Fibroblast of the conjunctiva (primary cell): ENCODE results near the gene OLAH.
A peak's percentile ranks its signal among the peaks of the same experiment; 100 is the strongest.

Source experiments
- DNase-seq: peaks from one replicate; pipeline ENCODE4 v3.0.0-alpha.2; 2010; ENCODE audit warnings: low read depth

OLAH gene

DNA sequence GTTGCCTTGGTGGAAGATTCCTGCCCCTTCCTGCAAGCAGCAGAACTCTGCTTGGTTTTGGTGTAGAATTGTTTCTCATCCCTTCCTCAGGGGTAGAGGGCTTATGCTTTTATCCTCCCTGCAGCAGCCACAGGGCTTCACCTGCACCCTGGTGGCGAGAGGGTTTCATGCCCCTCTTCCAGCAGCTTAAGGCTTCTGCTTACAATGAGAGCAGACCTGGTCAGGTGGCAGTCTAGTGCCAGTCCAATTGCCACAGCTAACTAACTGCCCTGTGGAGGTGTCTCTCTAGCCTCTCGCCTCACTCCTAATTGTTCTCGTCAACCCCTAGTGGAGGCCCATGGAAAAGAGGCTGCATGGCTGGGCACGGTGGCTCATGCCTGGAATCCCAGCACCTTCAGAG lies 25.5 kb downstream of the OLAH start:
- DNase-seq = no peak

DNA sequence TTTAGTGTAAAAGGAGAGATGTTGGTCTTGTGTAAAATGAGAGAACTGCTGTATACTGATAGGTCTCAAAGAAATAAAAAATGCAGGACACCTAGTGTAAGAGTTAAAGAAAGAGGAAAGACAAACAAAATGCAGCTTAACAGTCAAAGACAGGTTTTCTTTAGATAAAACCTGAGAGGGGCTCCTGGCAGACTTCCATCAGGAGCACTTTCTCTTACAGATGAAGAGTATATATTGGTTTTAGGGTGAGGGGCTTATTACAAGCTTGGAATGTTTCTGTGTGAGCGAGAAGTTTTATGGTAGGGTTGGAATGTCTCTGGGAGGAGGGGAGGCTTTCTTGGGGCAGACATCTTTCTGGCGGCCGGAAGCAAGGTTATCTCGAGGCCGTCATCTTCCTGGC lies 28.6 kb downstream of the OLAH start:
- no peak for DNase-seq

DNA sequence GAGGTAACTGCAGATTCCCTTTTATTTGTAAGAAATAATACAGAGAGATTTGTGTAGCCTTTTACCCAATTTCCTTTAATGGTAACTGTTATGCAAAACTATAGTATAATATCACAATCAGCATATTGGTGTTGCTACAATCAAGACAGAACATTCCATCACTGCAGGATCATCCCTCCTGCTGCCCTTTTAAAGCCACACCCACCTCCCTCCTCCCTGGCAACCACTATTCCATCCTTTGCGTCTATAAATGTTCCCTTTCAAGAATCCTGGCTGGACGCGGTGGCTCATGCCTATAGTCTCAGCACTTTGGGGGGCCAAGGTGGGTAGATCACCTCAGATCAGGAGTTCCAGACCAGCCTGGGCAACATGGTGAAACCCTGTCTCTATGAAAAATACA lies 31.7 kb downstream of the OLAH start:
- no peak for DNase-seq

DNA sequence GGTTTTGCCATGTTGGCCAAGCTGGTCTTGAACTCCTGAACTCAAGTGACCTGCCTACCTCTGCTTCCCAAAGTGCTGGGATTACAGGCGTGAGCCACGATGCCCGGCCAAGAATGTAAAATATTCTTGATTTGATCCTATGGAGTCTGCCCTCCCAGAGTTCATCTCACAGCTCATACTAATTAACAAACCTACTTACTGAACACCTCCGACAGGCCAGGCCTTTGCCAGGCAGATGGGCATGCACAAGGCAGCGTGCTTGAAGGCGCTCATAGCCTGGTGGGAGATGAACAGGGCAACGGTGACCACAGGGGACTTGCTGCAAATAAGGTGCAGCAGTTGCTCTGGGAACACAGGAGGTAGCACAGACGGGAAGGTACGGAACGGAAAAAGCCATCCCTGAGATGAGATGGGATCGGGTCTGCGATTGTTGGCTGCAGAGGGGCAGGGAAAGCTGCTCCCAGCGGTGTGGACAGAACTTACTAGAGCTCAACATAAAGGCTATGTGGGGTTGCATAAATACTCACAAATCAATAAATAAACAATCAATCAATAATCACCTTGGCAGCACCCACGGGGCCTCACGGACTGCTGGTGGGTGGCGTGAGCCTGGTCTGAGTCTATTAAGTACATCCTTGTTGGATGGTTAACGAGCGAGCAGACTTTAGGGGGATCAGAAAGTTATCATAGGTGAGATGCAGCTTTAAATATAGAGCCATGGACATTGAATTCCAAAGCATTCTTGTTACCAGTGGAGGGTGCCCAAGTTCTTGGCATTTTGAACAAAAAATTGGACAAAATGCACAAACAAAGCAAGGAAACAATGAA lies 40.1 kb downstream of the OLAH start:
- no peak for DNase-seq

DNA sequence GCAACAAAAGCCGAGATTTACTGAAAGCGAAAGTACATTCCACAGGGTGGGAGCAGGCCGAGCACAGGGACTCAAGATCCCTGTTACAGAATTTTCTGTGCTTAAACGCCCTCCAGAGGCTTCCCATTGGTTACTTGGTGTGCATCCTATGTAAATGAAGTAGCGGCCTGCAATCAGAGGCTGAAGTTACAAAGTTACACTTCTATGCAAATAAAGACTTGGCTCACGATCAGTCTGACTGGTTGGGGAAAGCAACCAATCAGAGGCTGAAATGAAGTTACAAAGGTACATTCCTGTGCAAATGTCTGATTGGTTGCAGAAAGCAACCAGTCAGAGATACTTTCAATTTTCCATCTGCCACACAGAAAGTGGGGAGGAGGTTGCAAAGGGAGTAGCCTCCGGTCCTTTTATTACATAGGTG lies 40.8 kb downstream of the OLAH start:
- peak; percentile 94 for DNase-seq

DNA sequence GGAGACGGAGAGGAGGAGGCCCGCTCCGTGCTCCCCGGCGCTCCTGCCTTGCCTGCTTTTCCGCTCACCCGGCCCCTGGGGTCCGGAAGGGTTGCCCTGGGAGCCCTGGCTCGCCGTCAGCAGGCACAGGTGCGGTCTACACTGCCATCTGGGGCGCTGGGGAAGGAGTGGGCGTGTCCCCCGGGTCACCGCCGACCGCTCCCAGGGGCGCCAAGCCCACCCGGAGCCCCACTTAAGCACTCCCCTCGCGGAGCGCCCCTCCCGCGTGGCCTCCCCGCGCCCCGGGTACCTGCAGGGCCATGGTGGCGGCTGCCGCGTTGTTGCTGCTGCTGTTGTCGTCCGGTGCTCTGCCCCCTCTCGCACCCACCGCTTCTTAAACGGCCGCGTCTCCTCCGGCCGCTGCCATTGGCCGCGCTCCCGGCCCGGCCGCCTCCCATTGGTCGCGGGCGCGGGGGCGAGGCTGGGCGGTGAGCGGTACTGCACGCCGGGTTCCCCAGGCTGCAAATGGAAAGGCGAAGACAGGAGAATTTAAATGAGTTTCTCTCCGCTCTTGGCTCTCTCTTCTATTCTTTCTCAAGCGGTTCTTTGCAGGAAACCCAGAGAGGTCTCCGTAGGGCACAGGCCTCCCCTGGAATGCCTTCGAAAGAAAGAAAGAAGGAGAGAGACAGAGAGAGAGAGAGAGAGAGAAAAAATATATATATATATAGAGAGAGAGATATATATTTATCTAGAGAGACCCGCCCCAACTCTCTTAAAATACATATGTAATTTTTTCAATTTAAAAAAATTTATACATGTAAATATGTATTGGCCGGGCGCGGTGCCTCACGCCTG lies 44.9 kb downstream of the OLAH start, which contains the start of gene ACBD7:
Gene ACBD7, minus strand, starts transcription at position 349 of the 834 bp plus-strand sequence. Its CDS starts 48 bp downstream, at position 301.
- peak; percentile 53 for DNase-seq

DNA sequence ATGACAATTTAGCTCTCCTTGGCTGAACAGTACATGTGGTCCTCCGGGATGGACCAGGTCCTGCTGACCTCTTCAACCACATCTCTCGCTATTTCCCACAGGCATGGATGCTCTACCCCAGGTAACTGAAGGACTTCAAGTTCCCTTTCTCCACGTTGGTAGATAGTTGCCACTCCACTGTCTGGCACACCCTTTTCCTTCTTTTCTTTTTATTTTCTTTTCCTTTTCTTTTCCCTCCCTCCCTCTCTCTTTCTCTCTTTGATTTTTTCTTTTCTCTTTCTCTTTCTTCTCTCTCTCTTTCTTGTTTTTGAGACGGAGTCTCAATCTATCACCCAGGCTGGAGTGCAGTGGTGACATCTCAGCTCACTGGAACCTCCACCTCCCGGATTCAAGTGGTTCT lies 47.7 kb downstream of the OLAH start:
- DNase-seq = no peak

DNA sequence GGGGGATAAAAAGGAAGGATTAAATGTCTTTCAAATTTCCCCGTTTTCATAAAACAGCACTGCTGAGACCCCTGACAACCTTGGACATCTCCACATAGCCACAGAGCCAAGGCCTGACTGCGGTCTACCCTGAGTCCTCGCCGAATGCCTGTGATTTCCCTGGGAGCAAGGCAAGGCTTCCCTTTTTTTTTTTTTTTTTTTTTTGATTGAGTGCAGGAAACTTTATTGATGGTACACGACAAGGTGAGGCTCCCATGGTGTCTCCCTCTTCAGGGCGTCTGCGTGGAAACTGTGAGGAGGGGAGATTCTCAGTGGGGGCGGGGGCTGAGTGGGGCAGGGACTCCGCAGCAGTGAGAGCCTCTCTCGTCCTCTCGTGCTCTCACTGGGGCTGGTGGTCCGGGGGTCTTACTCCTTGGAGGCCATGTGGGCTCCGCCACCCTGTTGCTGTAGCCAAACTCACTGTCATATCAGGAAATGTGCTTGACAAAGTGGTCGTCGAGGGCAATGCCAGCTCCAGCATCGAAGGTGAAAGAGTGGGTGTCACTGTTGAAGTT lies 49.2 kb downstream of the OLAH start:
- no peak for DNase-seq

DNA sequence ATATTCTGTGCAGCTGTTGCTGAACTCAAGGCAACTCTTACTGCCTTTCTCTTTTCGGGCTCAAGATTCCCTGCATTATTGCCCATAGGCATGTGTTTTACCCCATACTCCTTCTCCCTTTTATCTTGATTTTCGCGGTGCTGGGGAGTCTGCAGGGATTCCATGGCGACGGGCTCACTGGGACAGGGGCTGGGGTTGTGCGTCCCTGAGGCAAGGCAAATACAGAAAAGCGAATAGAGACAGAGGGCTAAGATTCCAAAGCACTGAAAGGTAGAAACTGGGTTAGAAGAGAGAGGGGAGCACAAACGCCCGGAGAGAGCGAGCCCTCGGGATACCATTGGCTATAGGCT lies 52.9 kb downstream of the OLAH start:
- DNase-seq = no peak

DNA sequence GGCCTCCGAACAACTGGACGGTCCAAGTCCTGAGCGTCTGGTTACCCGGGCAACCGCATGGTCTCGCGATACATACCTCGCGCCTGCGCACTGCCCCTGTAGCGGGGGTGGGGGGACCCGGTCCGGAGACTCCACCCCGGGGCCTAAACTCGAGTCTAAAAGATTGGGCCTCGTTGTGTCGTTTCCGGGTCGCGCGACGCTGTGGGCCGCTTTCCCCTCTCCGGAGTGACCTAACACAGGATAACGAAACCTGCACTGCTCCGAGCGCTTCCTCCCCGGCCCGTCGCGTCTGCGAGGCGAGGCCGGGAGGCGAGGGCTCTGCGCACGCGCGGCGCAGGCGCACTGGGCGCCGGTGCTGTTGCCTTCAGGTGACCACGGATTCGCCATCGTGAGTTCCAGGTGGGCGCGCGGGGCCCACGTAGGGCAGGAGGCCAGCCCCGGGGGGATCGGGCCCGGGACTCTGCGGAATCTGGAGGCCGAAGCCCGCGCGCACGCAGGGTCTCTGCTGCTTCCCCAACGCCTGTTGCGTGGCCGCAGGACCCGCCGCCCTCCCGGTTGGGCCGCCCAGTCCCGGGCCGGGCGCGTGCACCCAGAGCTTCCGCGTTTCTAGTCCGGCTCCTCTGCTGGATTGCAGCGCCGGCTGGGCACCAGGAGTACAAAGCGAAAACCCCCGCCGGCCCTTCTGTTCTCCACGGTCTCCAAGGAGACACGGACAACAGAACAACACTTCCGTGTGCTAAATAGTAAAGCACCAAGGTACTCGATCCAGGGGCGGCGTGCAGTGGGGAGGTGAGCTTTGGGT lies 53.5 kb downstream of the OLAH start, which contains the start of gene RPP38:
Gene RPP38, plus strand, starts transcription at position 345 of the 802 bp plus-strand sequence. CDS start 5,960 bp downstream, outside the sequence.
- DNase-seq = peak; percentile 95

DNA sequence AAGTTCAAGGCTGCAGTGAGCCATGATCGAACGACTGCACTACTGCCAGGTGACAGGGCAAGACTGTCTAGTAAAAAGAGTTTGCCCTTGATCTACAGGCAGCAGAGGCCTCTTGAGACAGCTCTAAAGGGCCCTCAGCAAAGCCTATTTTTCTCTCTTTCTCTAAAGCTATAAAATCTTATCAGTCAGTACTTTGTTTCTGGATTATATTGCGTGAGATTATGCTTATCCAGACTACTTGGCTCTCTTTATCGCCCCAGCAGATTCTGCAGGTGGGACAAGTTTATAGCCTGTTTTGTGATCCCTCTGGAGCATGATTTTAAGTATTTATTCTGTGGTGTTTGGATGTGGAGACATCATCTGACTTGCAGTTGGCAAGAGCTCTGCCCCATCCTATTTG lies 56.1 kb downstream of the OLAH start:
- no peak for DNase-seq

DNA sequence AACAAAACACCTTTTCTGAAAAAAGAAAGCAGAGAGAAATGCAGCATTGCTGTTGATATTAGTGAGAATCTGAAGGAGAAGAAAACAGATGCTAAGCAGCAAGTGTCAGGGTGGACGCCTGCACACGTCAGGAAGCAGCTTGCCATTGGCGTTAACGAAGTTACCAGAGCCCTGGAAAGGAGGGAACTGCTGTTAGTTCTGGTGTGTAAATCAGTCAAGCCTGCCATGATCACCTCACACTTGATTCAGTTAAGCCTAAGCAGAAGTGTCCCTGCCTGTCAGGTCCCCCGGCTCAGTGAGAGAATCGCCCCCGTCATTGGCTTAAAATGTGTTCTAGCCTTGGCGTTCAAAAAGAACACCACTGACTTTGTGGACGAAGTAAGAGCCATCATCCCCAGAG lies 59.8 kb downstream of the OLAH start:
- DNase-seq = no peak

DNA sequence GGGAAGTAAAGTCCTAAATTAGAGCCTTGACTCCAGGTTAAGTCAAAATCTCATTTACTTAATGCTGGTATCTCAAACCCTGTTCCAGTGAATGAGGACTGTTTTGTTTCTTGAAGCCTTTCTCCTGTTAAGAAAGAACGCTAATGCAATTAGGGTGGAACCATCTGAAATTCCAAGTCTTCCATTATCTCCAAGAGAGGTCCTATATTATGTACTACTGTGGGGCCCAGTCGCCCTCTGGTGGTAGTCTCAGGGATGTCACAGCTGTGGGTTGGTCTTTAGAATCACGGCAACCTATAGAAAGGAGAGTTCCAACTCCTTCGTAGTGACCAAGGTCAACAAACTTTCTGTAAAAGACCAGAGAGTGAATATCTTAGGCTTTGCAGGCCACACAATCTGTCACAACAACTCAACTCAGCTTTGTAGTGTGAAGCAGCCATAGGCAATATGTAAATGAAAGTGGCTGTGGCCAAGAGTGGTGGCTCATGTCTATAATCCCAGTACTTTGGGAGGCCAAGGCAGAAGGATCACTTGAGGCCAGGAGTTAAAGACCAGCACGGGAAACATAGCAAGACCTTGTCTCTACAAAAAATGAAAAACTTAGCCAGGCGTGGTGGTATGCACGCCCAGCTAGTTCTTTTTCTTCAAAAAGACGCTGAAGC lies 62.7 kb downstream of the OLAH start:
- peak; percentile 74 for DNase-seq

DNA sequence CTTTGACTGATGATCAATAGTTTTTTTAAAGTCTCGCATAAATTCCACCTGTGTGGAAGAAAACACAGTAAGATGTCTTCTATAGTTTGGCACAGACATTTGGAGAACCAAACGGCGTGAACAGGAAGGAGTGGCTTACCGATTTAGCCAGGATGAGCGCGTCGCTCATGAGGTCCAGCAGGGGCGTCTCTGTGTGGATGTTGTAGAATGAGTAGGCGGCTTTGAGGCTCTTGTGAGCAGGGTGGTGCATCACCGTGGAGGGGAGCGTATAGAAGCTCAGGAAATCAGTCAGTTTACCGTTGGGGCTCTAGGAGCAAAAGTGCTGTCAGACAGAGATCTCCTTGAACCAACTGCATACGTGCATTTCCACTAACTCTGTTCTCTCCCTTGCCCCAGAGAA lies 68.9 kb downstream of the OLAH start:
- DNase-seq = no peak

DNA sequence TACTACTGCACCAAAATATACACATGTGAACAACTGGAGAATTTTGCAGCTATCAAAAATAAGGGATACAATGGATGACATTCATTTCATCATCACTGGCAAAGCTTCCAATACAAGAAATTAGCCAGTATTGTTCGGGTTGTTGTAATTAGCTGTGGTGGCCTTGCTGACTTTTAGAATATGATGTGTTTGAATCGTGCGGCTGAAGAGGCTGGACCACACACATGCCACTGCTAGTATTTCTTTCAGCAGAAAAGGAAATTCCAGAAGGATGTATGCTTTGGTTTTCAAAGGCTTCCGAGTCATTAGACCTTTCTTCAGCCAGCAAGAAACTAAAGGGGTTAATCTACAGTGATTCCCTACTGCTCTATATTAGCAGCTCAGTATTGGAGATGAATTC lies 70.0 kb downstream of the OLAH start:
- DNase-seq = no peak

DNA sequence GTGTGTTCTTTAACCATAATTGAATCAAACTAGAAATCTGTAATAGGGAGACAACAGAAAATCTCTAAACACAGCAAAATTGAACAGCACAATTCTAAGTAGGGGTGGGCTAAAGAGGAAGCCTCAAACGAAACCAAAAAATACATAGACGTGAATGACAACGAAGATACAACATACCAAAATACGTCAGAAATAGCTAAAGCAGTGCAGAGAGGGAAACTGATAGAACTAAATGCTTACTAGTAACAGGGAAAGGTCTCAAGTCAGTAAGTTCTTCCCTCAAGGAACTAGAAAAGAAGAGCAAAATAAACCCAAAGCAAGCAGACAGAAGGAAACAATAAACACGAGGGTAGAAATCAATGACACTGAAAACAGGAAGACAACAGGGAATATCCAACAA lies 72.5 kb downstream of the OLAH start:
- DNase-seq = no peak

DNA sequence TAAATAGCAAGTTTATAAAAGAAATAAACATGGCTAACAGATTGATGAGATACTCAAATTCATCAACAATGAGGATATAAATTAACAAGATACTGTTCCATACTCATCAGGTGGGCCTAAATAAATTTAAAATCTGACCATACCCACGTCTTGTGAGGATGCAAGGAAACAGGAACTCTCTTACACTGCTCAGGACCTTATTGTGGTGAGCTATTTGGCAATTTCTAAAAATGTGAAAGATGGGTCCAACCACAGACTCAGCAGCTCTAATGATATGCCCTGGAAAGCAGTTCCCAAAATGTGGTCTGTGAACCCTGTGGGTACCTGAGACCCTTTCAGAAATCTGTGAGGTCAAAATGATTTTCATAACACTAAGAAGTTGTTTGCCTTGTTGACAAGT lies 74.9 kb downstream of the OLAH start:
- no peak for DNase-seq

DNA sequence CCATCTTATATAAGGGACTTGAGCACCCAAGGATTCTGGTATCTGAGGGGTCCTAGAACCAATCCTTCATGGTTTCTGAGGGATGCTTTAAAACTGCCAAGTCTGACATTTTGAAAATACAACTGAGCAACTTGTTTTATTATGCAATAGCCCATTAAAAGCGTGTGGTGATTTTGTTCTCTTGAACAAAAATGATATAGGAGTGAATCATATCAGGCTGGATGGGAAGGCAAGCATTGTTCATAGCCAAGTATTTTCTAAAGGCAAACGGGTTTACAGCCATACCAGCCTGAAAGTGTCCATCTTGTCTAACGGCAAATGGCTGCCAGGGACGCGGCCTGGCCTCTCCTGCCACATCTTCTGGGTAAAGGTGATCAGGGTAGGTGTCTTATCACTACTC lies 76.8 kb downstream of the OLAH start:
- DNase-seq = peak; percentile 10

DNA sequence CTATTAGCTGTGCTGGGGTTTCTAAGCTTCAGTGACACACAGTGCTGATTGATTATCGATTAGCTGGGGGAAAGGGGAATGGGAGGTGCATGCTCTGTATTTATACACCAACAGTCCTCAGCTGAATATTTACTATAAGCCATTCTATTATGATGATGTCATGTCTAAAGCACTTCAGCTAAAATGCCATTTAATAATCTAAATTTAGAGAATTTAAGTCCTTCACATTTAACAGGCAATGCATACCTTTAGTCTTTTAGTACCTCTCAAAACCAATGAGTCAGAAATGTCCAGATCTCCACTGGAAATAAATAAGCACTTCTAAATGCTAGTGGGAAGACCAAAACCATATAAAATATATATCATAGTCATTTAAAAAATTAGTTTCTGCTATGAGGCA lies 78.0 kb downstream of the OLAH start:
- DNase-seq = no peak

DNA sequence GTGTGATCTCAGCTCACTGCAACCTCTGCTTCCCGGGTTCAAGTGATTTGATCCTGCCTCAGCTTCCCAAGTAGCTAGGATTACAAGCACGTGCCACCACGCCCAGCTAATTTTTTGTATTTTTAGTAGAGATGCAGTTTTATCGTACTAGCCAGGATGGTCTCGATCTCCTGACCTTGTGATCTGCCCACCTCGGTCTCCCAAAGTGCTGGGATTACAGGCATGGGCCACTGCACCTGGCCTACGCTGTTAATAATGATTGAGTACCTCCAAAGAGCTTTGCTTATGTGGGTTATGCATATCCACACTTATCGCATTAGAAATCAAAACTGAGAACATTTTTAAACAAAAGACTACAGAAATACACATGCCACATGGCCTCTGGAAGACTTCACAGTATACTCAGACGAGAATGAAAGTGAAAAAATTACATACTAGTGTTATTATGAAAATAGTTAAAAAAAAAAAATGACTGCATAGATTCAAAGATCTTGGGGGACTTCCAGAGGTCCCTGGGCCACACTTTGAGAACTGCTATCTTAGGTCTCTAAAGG lies 78.8 kb downstream of the OLAH start:
- DNase-seq = no peak
